ENCODE data around the gene PEDS1.
A peak's percentile ranks its signal among the peaks of the same experiment; 100 is the strongest.

The PEDS1 gene

GRCh38 chr20:50141811-50142561 lies 11.5 kb downstream of the PEDS1 start:
- Histone ChIP-seq H3K4me1 (ENCODE audit: control insufficient read depth, insufficient read depth, low read length) (no peaks in the 10 kb centered on the region), H3K27ac (ENCODE audit: extremely low read depth, low read depth, low read length) (no peak overlapping the region), H3K4me3 (ENCODE audit: low read depth, low read length) (no peak overlapping the region), H3K36me3 (ENCODE audit: control insufficient read depth in 2 of 2, insufficient read depth in 1 of 2, low read length in 2 of 2) (peaks cover 4 to 72% of the 10 kb centered on the region in 2 experiments; a peak in 2 of 3 replicates), H3K9me3 (ENCODE audit: control insufficient read depth, insufficient read depth, low read depth, low read length) (no peaks in the 10 kb centered on the region)
- POLR2A ChIA-PET = interaction anchor here (1.5 kb wide), 1 partner anchor 26 kb away, joined by 4 read pairs; no protein-coding TSS in a partner anchor
- CTCF ChIA-PET = no interaction called here
- no peak for TF ChIP-seq ZFP41 (tag by site-specific recombination; IDR thresholded peaks at IDR 0.05; ENCODE audit: borderline replicate concordance)
- TF ChIP-seq MEIS1 (CRISPR knock-in tag; IDR thresholded peaks at IDR 0.05; ENCODE audit: borderline replicate concordance) = no peak
- no peak for TF ChIP-seq KLF1 (tag by site-specific recombination; IDR thresholded peaks at IDR 0.05)
- TF ChIP-seq, protein P1, sequence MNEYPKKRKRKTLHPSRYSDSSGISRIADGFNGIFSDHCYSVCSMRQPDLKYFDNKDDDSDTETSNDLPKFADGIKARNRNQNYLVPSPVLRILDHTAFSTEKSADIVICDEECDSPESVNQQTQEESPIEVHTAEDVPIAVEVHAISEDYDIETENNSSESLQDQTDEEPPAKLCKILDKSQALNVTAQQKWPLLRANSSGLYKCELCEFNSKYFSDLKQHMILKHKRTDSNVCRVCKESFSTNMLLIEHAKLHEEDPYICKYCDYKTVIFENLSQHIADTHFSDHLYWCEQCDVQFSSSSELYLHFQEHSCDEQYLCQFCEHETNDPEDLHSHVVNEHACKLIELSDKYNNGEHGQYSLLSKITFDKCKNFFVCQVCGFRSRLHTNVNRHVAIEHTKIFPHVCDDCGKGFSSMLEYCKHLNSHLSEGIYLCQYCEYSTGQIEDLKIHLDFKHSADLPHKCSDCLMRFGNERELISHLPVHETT (tag by site-specific recombination; IDR thresholded peaks at IDR 0.05) = no peak
- no peak for TF ChIP-seq GFI1B (tag by site-specific recombination; IDR thresholded peaks at IDR 0.05)
- TF ChIP-seq ZNF335 (tag by site-specific recombination; conservative IDR thresholded peaks at IDR 0.05) = no peak
- no peak for TF ChIP-seq ZNF645 (tag by site-specific recombination; IDR thresholded peaks at IDR 0.05)
- no peak for TF ChIP-seq ZNF830 (tag by site-specific recombination; IDR thresholded peaks at IDR 0.05; ENCODE audit: low read depth)
- TF ChIP-seq ZSCAN30 (tag by site-specific recombination; IDR thresholded peaks at IDR 0.05) = no peak
- no peak for TF ChIP-seq ZNF292 (tag by site-specific recombination; IDR thresholded peaks at IDR 0.05; ENCODE audit: borderline replicate concordance, low read depth)
- no peak for TF ChIP-seq ZNF157 (tag by site-specific recombination; IDR thresholded peaks at IDR 0.05)
- no peak for TF ChIP-seq ZNF404 (tag by site-specific recombination; IDR thresholded peaks at IDR 0.05)
- no peak for TF ChIP-seq ZFHX2 (tag by site-specific recombination; conservative IDR thresholded peaks at IDR 0.05)
- TF ChIP-seq ZNF518A (tag by site-specific recombination; conservative IDR thresholded peaks at IDR 0.05; ENCODE audit: low read depth) = no peak
- TF ChIP-seq ZNF138 (tag by site-specific recombination; IDR thresholded peaks at IDR 0.05; ENCODE audit: borderline replicate concordance) = no peak

DNA sequence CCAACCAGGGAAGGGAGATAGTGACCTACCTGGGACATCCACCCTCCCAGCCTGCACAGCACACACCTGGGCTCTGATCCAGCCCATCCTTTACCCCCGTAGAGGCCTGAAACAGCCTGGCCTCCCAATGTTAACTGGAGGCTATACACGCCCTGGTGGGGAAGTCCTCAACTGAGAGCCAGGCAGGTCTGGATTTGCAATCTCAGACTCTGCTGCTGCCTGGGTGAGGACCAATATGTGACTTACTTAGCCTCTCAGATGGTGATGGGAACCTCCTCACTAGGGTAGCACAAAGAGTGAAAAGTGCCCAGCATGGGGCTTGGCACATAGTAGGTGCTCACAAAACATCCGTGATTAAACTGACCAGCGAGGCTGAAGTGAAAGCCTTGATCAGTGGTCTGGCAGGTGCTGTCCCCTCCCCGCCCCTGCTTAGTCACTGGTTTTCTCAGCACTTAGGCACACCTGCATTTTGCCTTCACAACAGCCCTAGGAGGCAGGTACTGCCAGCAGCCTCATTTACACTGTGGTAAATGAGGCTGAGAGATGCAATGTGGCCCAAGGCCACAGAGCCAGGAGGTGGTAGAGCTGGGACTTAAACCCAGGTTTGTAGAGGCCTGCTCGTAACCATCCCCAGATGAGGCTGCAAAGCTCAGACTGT lies 12.4 kb downstream of the PEDS1 start:
- ChIA-PET CTCF (interaction anchor here (0.6 kb wide), 1 partner anchor 17 kb away, joined by 5 read pairs; no protein-coding TSS in a partner anchor), POLR2A (interaction anchor here (1.5 kb wide), 1 partner anchor 25 kb away, joined by 4 read pairs; no protein-coding TSS in a partner anchor)
- H3K4me3 ChIP-seq (ENCODE audit: low read depth, low read length) = no peak overlapping the region
- peaks cover 7 to 68% of the 10 kb centered on the region in 2 experiments; a peak in 2 of 3 replicates for H3K36me3 ChIP-seq (ENCODE audit: control insufficient read depth in 2 of 2, insufficient read depth in 1 of 2, low read length in 2 of 2)
- H3K27ac ChIP-seq (ENCODE audit: extremely low read depth, low read depth, low read length) = no peak overlapping the region
- TF ChIP-seq IKZF3 (tag by site-specific recombination; IDR thresholded peaks at IDR 0.05) (no peak), ZNF664 (tag by site-specific recombination; IDR thresholded peaks at IDR 0.05) (peak; percentile 59)
- no peaks in the 10 kb centered on the region for H3K9me3 ChIP-seq (ENCODE audit: control insufficient read depth, insufficient read depth, low read depth, low read length)
- no peaks in the 10 kb centered on the region for H3K4me1 ChIP-seq (ENCODE audit: control insufficient read depth, insufficient read depth, low read length)
